Endothelial cell of umbilical vein (primary cell): Measurements from ENCODE around the gene PPP2R2C. TPM values are rescaled to one million over a fixed set of nuclear protein-coding genes. Genes with fewer than 3 reads are reported as not detected.

Experiments
- BruUV-seq: library from RNA; stranded (reverse); fragments of 400-500 nt; replicated peaks from 2 replicates; lab custom pipeline; 2021; lab: Mats Ljungman, UMichigan
- CTCF ChIA-PET: fragments of 300-600, 350-600 bp; sonication (Branson Sonifier 250); formaldehyde crosslinking; loops from one replicate; lab custom pipeline; 2021; ENCODE audit warnings: antibody characterized with exemption, inconsistent platforms; lab: Charles Lee
- POLR2A ChIA-PET: fragments of 300-600, 350-600 bp; sonication (Branson Sonifier 250); formaldehyde crosslinking; loops from one replicate; lab custom pipeline; 2021; ENCODE audit warnings: antibody characterized with exemption, inconsistent platforms; lab: Charles Lee
- DNase-seq: peaks from one replicate; pipeline ENCODE4 v3.0.0-alpha.2; 2011; ENCODE audit warnings: low read depth, low spot score
- FAIRE-seq: peaks from 2 replicates; lab custom pipeline; 2011; peaks lifted over from hg19 to GRCh38; lab: Jason Lieb, UNC
- H2AFZ ChIP-seq: 2 replicates; pipeline ENCODE4 v1.6.0; 2012; ENCODE audit warnings: low read depth, low read length, control low read depth, inconsistent platforms
- H3K27ac ChIP-seq: 2 replicates; pipeline ENCODE4 v1.5.1; 2011; ENCODE audit warnings: low read depth, mild to moderate bottlenecking, control low read depth, low read length, moderate library complexity; ENCODE audit not compliant: insufficient read depth
- H3K27me3 ChIP-seq, 2 experiments: 2 replicates each; pipeline versions ENCODE4 v1.6.0 to v1.6.1; 2011; ENCODE audit warnings: low read length in 2 of 2, mixed read lengths in 1 of 2; ENCODE audit not compliant: control insufficient read depth in 2 of 2, insufficient read depth in 2 of 2
- H3K36me3 ChIP-seq, 2 experiments: 2 replicates in 1 of 2; 3 replicates in 1 of 2; pipeline ENCODE4 v1.5.1; 2011; ENCODE audit warnings: low read length in 2 of 2, mild to moderate bottlenecking in 1 of 2, moderate library complexity in 1 of 2; ENCODE audit not compliant: control insufficient read depth in 2 of 2, insufficient read depth in 2 of 2; ENCODE audit errors: extremely low read depth in 1 of 2
- H3K4me1 ChIP-seq: 3 replicates; pipeline ENCODE4 v1.5.1; 2011; ENCODE audit warnings: mild to moderate bottlenecking, low read length; ENCODE audit not compliant: control insufficient read depth, insufficient read depth; ENCODE audit errors: extremely low read depth
- H3K4me2 ChIP-seq: 2 replicates; pipeline ENCODE4 v1.6.1; 2011; ENCODE audit warnings: low read length, control low read depth, mixed read lengths; ENCODE audit not compliant: insufficient read depth
- H3K4me3 ChIP-seq, 3 experiments: fragments of 200-600 bp in 1 of 3; sonication (generic), shearing (Covaris generic) in 1 of 3; replicated peaks in 1 of 3; 2 replicates each; pipeline ENCODE4 v1.5.1; 2011 to 2016; ENCODE audit warnings: control low read depth in 3 of 3, low read length in 3 of 3, mild to moderate bottlenecking in 2 of 3, inconsistent platforms in 1 of 3, low read depth in 1 of 3, moderate library complexity in 1 of 3; ENCODE audit not compliant: insufficient read depth in 1 of 3
- H3K79me2 ChIP-seq: 2 replicates; pipeline ENCODE4 v1.6.0; 2012; ENCODE audit warnings: low read length, inconsistent platforms; ENCODE audit not compliant: control insufficient read depth, insufficient read depth
- H3K9ac ChIP-seq: replicated peaks from 2 replicates; pipeline ENCODE3; 2011; ENCODE audit warnings: low read length, control low read depth; ENCODE audit not compliant: insufficient read depth; ENCODE audit errors: extremely low read depth
- H3K9me1 ChIP-seq: replicated peaks from 3 replicates; pipeline ENCODE4 v1.6.0; 2011; ENCODE audit warnings: mild to moderate bottlenecking, low read length; ENCODE audit not compliant: control insufficient read depth, insufficient read depth; ENCODE audit errors: extremely low read depth
- H3K9me3 ChIP-seq: replicated peaks from 2 replicates; pipeline ENCODE4 v1.5.1; 2012; ENCODE audit warnings: low read length, inconsistent platforms; ENCODE audit not compliant: control insufficient read depth, insufficient read depth
- H4K20me1 ChIP-seq: replicated peaks from 2 replicates; pipeline ENCODE3; 2011; ENCODE audit warnings: mild to moderate bottlenecking, low read length; ENCODE audit not compliant: control insufficient read depth, insufficient read depth; ENCODE audit errors: extremely low read depth
- EZH2 ChIP-seq: IDR thresholded peaks from 2 replicates; pipeline ENCODE4 v1.6.1; 2012; ENCODE audit warnings: borderline replicate concordance, low read depth, mild to moderate bottlenecking, moderate library complexity, low read length, inconsistent platforms; ENCODE audit not compliant: severe bottlenecking
- GATA2 ChIP-seq: IDR thresholded peaks from 2 replicates; pipeline ENCODE4 v1.7.0; 2011; ENCODE audit warnings: low read depth, mild to moderate bottlenecking, moderate library complexity, mixed read lengths, low read length; ENCODE audit not compliant: insufficient read length, insufficient read depth
- JUN ChIP-seq: IDR thresholded peaks from 2 replicates; pipeline ENCODE4 v1.6.1; 2011; ENCODE audit warnings: borderline replicate concordance, low read depth; ENCODE audit not compliant: insufficient read length, insufficient read depth
- MYC ChIP-seq: IDR thresholded peaks from one replicate; pipeline ENCODE4 v1.6.1; 2011; ENCODE audit warnings: mild to moderate bottlenecking, low read depth, low read length
- POLR2AphosphoS5 ChIP-seq: IDR thresholded peaks from 2 replicates; pipeline ENCODE4 v1.6.1; 2012; ENCODE audit warnings: low read depth, mild to moderate bottlenecking, control low read depth, low read length, moderate library complexity; ENCODE audit not compliant: insufficient read depth
- dilution Hi-C: fragments of 300-500 bp; cut with MboI; formaldehyde crosslinking; loops from one replicate; pipeline ENCODE4 v1.15.0; 2019; ENCODE audit warnings: low sequenced_read_pairs; ENCODE audit not compliant: extremely low pct_ligation_motif_present
- intact Hi-C: fragments of 100-400 bp; cut with micrococcal nuclease; formaldehyde crosslinking; loops from one replicate; pipeline ENCODE4 v1.10.0; 2022
- polyA plus RNA-seq, 4 experiments: library from polyadenylated mRNA; depleted of rRNA in 3 of 4; stranded (reverse) in 3 of 4; unstranded in 1 of 4; fragments of >200 nt; gene quantifications; 2 replicates each; pipeline versions ENCODE4 v1.2.1 to v1.2.3, GENCODE V29; 2011 to 2012; ENCODE audit warnings: missing spikeins in 1 of 4
- total RNA-seq: library from RNA; stranded (reverse); gene quantifications from 2 replicates; pipeline ENCODE4 v1.2.3, GENCODE V29; 2021
- TF ChIP-seq, protein P1 (sequence below): IDR thresholded peaks from 2 replicates; pipeline ENCODE4 v1.6.1; 2011; ENCODE audit not compliant: insufficient read depth, insufficient read length
- TF ChIP-seq, protein P2 (sequence below), 2 donors: IDR thresholded peaks; 1 replicate in 1 of 2; 2 replicates in 1 of 2; pipeline ENCODE4 v1.5.1; 2011; ENCODE audit warnings: low read length in 2 of 2, mild to moderate bottlenecking in 2 of 2, moderate library complexity in 2 of 2, control low read depth in 1 of 2, inconsistent platforms in 1 of 2, low read depth in 1 of 2; ENCODE audit not compliant: insufficient read depth in 1 of 2; ENCODE audit errors: extremely low read depth in 1 of 2

PPP2R2C gene
- total and polyA plus RNA-seq, 2 donors (not counting 3 experiments of a cell fraction or from before 2014, with no cell fraction given): 0.03 to 0.09 TPM

DNA sequence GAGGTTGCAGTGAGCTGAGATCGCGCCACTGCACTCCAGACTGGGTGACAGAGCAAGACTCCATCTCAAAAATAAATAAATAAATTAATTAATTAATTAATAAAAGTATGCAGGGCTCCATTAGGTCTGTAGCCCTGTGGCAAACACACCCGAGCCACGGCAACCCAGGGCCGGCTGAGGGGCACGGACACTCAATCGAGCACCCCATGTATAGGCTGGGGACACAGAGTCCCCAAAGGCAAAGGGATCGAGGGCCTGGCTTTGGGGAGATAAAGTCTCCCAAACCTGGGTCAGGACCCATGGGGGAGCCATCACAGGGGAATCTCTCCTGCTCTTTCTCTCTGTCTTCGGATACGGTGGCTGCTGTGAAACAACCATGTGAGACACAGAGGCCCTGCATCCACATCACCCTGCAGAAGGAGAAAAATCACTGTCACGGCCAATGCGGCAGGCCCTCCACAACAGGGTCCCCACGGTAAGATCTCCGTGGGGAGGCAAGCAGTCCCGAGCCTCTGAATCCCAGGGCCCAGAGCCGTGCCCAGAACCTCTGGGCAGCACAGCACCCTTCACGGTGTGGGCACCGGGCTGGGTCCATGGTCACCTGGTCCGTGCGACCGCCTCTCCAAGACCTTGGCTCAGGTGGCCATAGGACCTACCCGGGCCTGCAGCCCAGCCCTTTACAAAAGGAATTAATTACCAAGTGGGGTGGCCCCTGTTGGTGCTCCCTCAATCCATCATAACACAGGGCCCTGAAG is 121.0 kb downstream of the PPP2R2C start:
- H2AFZ ChIP-seq: no peak overlapping the region
- DNase-seq (no peak), FAIRE-seq (no peak)
- intact Hi-C loops: no loop called here
- H3K79me2 ChIP-seq: no peaks in the 10 kb centered on the region
- H3K9ac ChIP-seq: no peak overlapping the region
- TF ChIP-seq, protein P1, sequence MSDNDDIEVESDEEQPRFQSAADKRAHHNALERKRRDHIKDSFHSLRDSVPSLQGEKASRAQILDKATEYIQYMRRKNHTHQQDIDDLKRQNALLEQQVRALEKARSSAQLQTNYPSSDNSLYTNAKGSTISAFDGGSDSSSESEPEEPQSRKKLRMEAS: no peak
- TF ChIP-seq POLR2AphosphoS5 (no peak), JUN (no peak), GATA2 (no peak), EZH2 (no peak), MYC (no peak)
- TF ChIP-seq, protein P2, sequence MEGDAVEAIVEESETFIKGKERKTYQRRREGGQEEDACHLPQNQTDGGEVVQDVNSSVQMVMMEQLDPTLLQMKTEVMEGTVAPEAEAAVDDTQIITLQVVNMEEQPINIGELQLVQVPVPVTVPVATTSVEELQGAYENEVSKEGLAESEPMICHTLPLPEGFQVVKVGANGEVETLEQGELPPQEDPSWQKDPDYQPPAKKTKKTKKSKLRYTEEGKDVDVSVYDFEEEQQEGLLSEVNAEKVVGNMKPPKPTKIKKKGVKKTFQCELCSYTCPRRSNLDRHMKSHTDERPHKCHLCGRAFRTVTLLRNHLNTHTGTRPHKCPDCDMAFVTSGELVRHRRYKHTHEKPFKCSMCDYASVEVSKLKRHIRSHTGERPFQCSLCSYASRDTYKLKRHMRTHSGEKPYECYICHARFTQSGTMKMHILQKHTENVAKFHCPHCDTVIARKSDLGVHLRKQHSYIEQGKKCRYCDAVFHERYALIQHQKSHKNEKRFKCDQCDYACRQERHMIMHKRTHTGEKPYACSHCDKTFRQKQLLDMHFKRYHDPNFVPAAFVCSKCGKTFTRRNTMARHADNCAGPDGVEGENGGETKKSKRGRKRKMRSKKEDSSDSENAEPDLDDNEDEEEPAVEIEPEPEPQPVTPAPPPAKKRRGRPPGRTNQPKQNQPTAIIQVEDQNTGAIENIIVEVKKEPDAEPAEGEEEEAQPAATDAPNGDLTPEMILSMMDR (IDR thresholded peaks at IDR 0.05; ENCODE audit: extremely low read depth in 1 of 2, insufficient read depth in 1 of 2, low read depth in 1 of 2, low read length in 2 of 2): no peak
- no peaks in the 10 kb centered on the region for H3K9me1 ChIP-seq
- no peak overlapping the region for H3K4me2 ChIP-seq
- H3K4me3 ChIP-seq: no peak overlapping the region
- H4K20me1 ChIP-seq: no peaks in the 10 kb centered on the region
- no peak overlapping the region for H3K27ac ChIP-seq
- POLR2A ChIA-PET: no interaction called here
- CTCF ChIA-PET: no interaction called here
- BruUV-seq: no TSS peak
- dilution Hi-C loops: no loop called here
- no peaks in the 10 kb centered on the region for H3K4me1 ChIP-seq
- no peaks in the 10 kb centered on the region for H3K9me3 ChIP-seq
- no peaks in the 10 kb centered on the region for H3K27me3 ChIP-seq
- no peaks in the 10 kb centered on the region for H3K36me3 ChIP-seq
